GM21737 (cell line): Measurements from ENCODE around the gene KRTAP10-6.
"Not testable (repeated sequence)": the region's sequence is repeated elsewhere in the genome, so short reads cannot be mapped to it uniquely, and the experiment has no call there.

Experiments
- ATAC-seq: cut with Tn5 transposase; IDR thresholded peaks from one replicate; pipeline ENCODE4 v1.9.1; 2021; ENCODE audit warnings: mild to moderate bottlenecking, moderate library complexity; ENCODE audit not compliant: unreplicated experiment

Gene KRTAP10-6, protein sequence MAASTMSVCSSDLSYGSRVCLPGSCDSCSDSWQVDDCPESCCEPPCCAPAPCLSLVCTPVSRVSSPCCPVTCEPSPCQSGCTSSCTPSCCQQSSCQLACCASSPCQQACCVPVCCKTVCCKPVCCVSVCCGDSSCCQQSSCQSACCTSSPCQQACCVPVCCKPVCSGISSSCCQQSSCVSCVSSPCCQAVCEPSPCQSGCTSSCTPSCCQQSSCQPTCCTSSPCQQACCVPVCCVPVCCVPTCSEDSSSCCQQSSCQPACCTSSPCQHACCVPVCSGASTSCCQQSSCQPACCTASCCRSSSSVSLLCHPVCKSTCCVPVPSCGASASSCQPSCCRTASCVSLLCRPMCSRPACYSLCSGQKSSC

DNA sequence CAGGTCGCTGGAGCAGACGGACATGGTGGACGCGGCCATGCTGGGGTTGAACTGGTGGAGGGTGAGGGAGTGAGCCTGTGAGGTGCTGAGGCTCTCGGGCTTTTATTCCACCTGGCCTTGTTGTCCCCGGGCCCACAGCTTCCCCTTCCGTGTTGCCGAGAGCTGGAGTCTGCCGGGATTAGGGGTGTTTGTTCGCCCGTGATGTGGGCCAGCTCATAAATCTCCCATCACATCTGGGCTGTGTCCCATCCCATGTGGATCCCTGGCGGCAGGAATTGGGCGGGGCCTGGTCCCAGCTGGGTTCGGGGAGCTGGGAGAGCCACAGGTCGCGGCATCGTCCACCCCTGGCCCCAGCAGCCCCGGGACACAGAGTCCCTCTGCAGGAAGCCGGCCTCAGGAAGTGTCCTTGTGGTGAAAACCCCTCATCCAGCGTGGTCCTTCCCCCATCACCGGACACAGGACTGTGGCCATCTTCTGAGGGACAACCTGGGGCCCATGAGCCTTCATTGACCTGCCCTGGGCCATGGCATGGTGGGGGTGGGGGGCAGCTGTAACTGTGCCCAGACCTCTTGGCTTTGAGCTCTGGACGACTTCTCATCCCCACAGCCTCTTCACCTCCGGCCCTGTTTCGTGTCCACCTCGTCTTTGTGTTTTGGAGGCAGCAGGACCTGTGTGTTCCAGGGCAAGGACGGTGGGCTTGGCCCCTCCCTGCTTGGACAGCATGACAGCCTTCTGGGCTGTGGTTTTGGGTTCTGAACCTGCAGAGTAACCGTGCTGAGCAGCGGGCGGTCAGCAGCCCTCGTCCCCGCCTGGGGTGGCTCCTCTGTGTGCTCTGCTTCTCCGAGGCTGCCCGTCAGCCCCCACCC is at the start of gene KRTAP10-6:
Gene KRTAP10-6, minus strand, starts transcription at position 60 of the 866 bp plus-strand sequence. Its CDS starts 21 bp downstream, at position 39.
- ATAC-seq = no peak

- no peak for ATAC-seq
Measured at GRCh38 chr21:44640761-44641160, 48.5 kb upstream of the KRTAP10-6 start.

GRCh38 chr21:44639331-44639655 is 47.0 kb upstream of the KRTAP10-6 start:
- no peak for ATAC-seq

- not testable (repeated sequence) for ATAC-seq
Measured at GRCh38 chr21:44638506-44639330, 46.4 kb upstream of the KRTAP10-6 start.

- ATAC-seq = not testable (repeated sequence)
Measured at GRCh38 chr21:44637851-44638348, 45.6 kb upstream of the KRTAP10-6 start.

- no peak for ATAC-seq
Measured at GRCh38 chr21:44637018-44637850, 44.9 kb upstream of the KRTAP10-6 start, which contains the start of gene KRTAP10-10. KRTAP10-10 (plus strand) TSS chr21:44637356; CDS start chr21:44637418, 62 bp downstream.

GRCh38 chr21:44636209-44637017 is 44.1 kb upstream of the KRTAP10-6 start:
- ATAC-seq = no peak

DNA sequence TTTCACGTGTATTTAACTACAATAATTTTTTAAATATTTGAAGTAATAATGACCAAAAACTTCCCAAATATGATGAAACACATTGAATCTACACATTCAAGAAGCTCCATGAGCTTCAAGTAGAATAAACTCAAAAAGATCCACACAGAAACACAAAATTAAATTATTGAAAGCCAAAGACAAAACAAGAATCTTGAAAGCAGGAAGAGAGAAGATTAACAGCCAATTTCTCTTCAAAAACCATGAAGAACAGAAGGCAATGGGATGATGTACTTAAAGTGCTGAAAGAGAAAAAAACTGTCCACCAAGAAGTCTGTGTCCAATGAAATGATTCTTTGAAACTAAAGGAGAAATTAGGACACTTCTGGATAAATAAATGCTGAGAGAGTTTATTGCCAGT is 39.8 kb upstream of the KRTAP10-6 start:
- no peak for ATAC-seq

- no peak for ATAC-seq
Measured at GRCh38 chr21:44630440-44630839, 38.1 kb upstream of the KRTAP10-6 start.

GRCh38 chr21:44628707-44629391 is 36.5 kb upstream of the KRTAP10-6 start:
- ATAC-seq = no peak

- not testable (repeated sequence) for ATAC-seq
Measured at GRCh38 chr21:44627831-44628233, 35.5 kb upstream of the KRTAP10-6 start.

GRCh38 chr21:44627181-44627822 is 35.0 kb upstream of the KRTAP10-6 start:
- not testable (repeated sequence) for ATAC-seq

DNA sequence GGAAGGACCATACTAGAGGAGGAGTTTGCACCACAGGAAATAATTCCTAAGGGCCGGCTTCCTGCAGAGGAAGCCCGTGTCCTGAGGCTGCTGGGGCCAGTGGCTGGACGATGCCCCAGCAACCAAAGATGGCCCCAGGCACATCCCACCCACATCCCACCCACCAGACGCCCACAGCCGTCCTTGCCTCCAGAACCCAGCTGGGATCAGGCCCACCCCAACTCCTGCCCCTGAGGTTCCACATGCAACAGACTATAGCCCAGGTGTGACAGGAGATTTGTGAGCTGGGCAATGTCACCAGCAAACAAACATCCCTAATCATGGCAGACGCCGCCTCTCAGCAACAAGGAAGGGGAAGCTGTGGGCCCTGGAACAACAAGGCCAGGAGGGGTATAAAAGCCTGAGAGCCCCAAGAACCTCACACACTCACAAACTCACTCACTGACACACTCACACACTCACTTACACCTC is 34.4 kb upstream of the KRTAP10-6 start, which contains the start of gene KRTAP10-9:
Gene KRTAP10-9, plus strand, starts transcription at position 421 of the 471 bp plus-strand sequence. CDS start 79 bp downstream, outside the sequence.
- ATAC-seq = no peak

DNA sequence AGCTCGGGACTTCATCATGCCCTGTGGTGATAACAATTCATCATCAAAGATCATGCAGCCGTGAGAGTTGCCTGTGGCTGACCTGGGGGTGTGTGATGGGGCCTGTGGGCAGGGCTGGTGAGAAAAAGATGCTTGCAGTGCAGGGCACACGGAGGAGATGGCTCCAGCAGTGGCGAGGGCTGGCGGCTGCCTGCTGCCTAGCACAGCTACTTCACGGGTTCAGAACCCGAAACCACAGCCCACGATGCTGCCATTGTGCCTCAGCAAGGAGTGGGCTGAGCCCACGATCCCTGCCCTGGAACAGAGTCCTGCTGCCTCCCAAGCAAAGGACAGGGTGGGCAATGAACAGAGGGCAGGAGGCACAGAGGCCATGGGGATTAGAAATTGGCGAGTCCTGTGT is 34.0 kb upstream of the KRTAP10-6 start:
- ATAC-seq = no peak

DNA sequence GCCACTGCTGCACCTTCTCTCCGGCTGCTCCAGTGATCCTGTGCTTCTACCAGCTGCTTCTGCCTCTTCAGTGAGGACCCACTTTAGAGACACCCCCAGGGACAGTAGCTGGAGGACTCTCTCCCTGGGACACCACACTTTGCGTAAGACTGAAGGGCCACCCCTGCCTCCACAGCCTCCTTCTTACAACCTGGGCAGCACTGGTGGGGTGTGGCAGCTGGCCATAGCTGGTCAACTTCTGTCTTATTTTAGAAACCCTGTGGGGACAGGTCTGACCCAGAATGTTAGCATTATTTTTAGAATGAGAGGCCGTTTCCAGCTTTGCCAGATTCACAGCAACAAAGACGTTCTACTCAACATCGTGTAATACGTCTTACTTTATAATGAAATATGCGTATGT is 33.5 kb upstream of the KRTAP10-6 start:
- ATAC-seq = no peak

DNA sequence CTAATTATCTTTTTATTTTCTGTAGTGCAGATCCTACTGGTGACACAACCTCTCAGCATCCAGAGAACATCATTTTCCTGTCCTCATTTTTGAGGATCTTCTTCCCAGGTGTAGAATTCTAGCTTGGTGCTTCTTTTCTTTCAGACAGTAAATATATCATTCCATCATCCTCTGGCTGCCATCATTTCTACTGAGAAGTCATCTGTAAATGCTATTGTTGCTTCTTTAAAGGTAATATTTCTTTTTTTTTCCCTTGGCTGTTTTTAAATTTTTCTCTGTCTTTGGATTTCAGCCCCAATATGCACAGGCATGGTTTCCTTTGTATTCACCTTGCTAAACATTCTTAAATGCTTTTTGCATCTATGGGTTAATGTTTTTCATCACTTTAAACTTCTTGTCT is 31.3 kb upstream of the KRTAP10-6 start:
- no peak for ATAC-seq

- ATAC-seq = no peak
Measured at GRCh38 chr21:44619886-44620285, 27.6 kb upstream of the KRTAP10-6 start.

- ATAC-seq = no peak
Measured at GRCh38 chr21:44618909-44619308, 26.6 kb upstream of the KRTAP10-6 start.
